ENCODE data around the gene CLDN14. TPM values are rescaled to one million over a fixed set of nuclear protein-coding genes. Genes with fewer than 3 reads are reported as not detected.

The CLDN14 gene
- total RNA-seq, 1 experiment from 2014 or later = not detected

DNA sequence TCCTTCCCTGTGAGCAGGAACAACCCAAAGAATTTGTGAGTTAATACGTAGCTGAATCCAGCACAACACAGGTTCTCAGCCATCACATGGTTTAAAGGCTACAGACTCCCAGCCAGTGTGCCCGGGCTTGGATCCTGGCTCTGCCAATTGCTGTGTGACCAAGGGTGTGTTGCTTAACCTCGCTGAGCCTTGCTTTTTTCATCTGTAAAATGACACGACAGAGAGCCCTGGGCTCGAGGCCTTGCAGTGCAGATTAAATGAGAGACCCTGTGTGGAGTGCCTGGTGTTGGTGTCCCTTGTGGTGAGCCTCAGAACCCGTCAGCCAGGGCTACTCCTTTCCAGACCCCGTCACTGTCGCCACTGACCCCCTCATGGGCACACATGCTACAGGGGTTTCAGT, 55.3 kb downstream of the CLDN14 start:
- Histone ChIP-seq H2BK5ac (ENCODE audit: insufficient read length, low read length) (no peak overlapping the region), H3K56ac (ENCODE audit: insufficient read length, low read depth, low read length) (no peak overlapping the region), H2AK5ac (ENCODE audit: insufficient read length, low read length) (no peak overlapping the region), H3K4ac (ENCODE audit: low read depth, low read length) (no peak overlapping the region), H4K91ac (ENCODE audit: insufficient read length, low read depth, low read length) (no peak overlapping the region), H2BK15ac (ENCODE audit: low read depth, low read length) (no peak overlapping the region), H3K4me1 (ENCODE audit: insufficient read depth, low read length) (no peaks in the 10 kb centered on the region; the same call in 1 of the 2 replicates), H4K5ac (ENCODE audit: insufficient read length, low read depth, low read length) (no peak overlapping the region), H3K14ac (ENCODE audit: insufficient read depth, low read length) (no peak overlapping the region), H2BK12ac (ENCODE audit: insufficient read length, low read depth, low read length) (no peak overlapping the region), H3T11ph (ENCODE audit: low read length) (no peak overlapping the region), H4K20me1 (ENCODE audit: control insufficient read depth, insufficient read depth, insufficient read length) (peaks cover 4% of the 10 kb centered on the region), H3K79me2 (ENCODE audit: insufficient read depth, low read length) (no peaks in the 10 kb centered on the region), H2BK20ac (ENCODE audit: low read depth, low read length, poor library complexity, severe bottlenecking) (no peak overlapping the region), H3K27me3 (ENCODE audit: insufficient read depth, low read length) (no peaks in the 10 kb centered on the region), H3K27ac (ENCODE audit: insufficient read length, low read depth, low read length) (no peak overlapping the region), H3K23ac (ENCODE audit: insufficient read length, low read depth, low read length) (no peak overlapping the region), H3K18ac (ENCODE audit: insufficient read length, low read depth, low read length) (no peak overlapping the region), H3K9me3 (ENCODE audit: control insufficient read depth, low read depth, low read length) (no peaks in the 10 kb centered on the region), H3K23me2 (ENCODE audit: insufficient read length, low read depth, low read length, poor library complexity, severe bottlenecking) (no peaks in the 10 kb centered on the region), H3K9ac (ENCODE audit: extremely low read depth, insufficient read length, low read length) (no peak overlapping the region), H2AFZ (ENCODE audit: low read length) (no peak overlapping the region), H2BK120ac (ENCODE audit: low read depth, low read length, poor library complexity, severe bottlenecking) (no peak overlapping the region), H3K79me1 (ENCODE audit: insufficient read depth, low read depth, low read length, poor library complexity, severe bottlenecking) (no peaks in the 10 kb centered on the region), H4K8ac (replicated peaks; ENCODE audit: insufficient read length, low read depth, low read length) (no peak overlapping the region), H3K4me2 (ENCODE audit: insufficient read depth, insufficient read length, low read length) (no peak overlapping the region)
- Mint-ChIP-seq H3K27me3 (ENCODE audit: low read depth) (no peaks in the 10 kb centered on the region), H3K4me1 (peaks cover 11 to 24% of the 10 kb centered on the region in 2 experiments), H3K4me3 (no peak overlapping the region), H3K27ac (no peak overlapping the region), H3K36me3 (ENCODE audit: insufficient read depth in 1 of 3, low read depth in 3 of 3) (peaks cover 0 to 4% (median 2%) of the 10 kb centered on the region in 3 experiments; a peak in 3 of 7 replicates), H3K9me3 (no peaks in the 10 kb centered on the region; a peak in 1 of 5 replicates)
- TF ChIP-seq, protein P1, sequence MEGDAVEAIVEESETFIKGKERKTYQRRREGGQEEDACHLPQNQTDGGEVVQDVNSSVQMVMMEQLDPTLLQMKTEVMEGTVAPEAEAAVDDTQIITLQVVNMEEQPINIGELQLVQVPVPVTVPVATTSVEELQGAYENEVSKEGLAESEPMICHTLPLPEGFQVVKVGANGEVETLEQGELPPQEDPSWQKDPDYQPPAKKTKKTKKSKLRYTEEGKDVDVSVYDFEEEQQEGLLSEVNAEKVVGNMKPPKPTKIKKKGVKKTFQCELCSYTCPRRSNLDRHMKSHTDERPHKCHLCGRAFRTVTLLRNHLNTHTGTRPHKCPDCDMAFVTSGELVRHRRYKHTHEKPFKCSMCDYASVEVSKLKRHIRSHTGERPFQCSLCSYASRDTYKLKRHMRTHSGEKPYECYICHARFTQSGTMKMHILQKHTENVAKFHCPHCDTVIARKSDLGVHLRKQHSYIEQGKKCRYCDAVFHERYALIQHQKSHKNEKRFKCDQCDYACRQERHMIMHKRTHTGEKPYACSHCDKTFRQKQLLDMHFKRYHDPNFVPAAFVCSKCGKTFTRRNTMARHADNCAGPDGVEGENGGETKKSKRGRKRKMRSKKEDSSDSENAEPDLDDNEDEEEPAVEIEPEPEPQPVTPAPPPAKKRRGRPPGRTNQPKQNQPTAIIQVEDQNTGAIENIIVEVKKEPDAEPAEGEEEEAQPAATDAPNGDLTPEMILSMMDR (conservative IDR thresholded peaks at IDR 0.05) = no peak
- no peak for DNase-seq
- WGBS (ENCODE audit: extremely low coverage, insufficient read length, low lambda C conversion rate) = no CpG with 5 or more reads among the region's 8 CpGs

Measured in H9 (cell line).